IPS-18a (cell line): ENCODE measurements around the gene NCCRP1.

ENCODE experiments used
- H3K27ac ChIP-seq: one replicate; pipeline ENCODE4 v1.5.1; 2013; ENCODE audit warnings: low read length
- H3K27me3 ChIP-seq: one replicate; pipeline ENCODE4 v1.6.1; 2013; ENCODE audit warnings: mild to moderate bottlenecking, low read length; ENCODE audit not compliant: control insufficient read depth, insufficient read depth
- H3K36me3 ChIP-seq: one replicate; pipeline ENCODE4 v1.6.1; 2013; ENCODE audit warnings: low read depth, low read length; ENCODE audit not compliant: control insufficient read depth
- H3K4me1 ChIP-seq: one replicate; pipeline ENCODE4 v1.6.1; 2013; ENCODE audit warnings: low read depth, low read length; ENCODE audit not compliant: control insufficient read depth
- H3K4me3 ChIP-seq: one replicate; pipeline ENCODE4 v1.5.1; 2013; ENCODE audit warnings: low read length
- H3K9ac ChIP-seq: one replicate; pipeline ENCODE4 v1.6.1; 2013; ENCODE audit warnings: mild to moderate bottlenecking, low read length, moderate library complexity
- H3K9me3 ChIP-seq: one replicate; pipeline ENCODE4 v1.6.1; 2013; ENCODE audit warnings: low read depth, low read length; ENCODE audit not compliant: control insufficient read depth

Gene NCCRP1

DNA sequence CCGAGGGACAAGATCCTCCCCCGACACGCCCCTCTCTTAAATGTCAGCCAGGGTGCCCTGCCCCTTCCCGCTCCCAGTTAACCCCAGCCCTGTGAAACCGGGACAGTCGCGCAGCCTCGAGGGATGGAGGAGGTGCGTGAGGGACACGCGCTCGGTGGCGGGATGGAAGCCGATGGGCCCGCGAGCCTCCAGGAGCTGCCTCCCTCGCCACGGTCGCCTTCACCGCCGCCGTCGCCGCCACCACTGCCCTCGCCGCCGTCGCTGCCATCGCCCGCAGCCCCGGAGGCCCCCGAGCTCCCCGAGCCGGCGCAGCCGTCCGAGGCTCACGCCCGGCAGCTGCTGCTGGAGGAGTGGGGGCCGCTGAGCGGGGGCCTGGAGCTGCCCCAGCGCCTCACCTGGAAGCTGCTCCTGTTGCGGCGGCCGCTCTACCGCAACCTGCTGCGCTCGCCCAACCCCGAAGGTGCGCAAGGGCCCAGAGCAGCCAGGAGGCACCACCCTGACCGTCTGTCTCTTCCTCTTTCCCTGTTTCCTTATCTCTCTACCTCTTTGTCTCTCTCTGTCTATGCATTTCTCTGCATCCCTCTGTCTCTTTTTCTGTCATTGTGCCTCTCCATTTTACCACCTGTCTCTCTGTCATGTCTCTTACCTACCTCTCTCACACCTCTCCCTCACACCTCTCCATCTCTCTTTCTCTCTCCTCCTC, at the start of gene NCCRP1:
TSS of gene NCCRP1 (plus strand) at position 105 of the 703 bp plus-strand sequence. CDS start at position 124, 19 bp downstream.
- H3K9me3 ChIP-seq: no peaks in the 10 kb centered on the region
- no peaks in the 10 kb centered on the region for H3K36me3 ChIP-seq
- no peaks in the 10 kb centered on the region for H3K4me1 ChIP-seq
- H3K27me3 ChIP-seq: peaks cover 41% of the 10 kb centered on the region
- no peak within 1 kb of the TSS for H3K27ac ChIP-seq
- no peak within 1 kb of the TSS for H3K9ac ChIP-seq
- peak within 1 kb of the TSS; percentile 35 for H3K4me3 ChIP-seq

- H3K9me3 ChIP-seq: no peaks in the 10 kb centered on the region
- H3K4me3 ChIP-seq: peak overlapping the region; percentile 4
- H3K27ac ChIP-seq: no peak overlapping the region
- H3K27me3 ChIP-seq: no peaks in the 10 kb centered on the region
- H3K4me1 ChIP-seq: peaks cover 32% of the 10 kb centered on the region
- no peaks in the 10 kb centered on the region for H3K36me3 ChIP-seq
- no peak overlapping the region for H3K9ac ChIP-seq
Observed at GRCh38 chr19:39147480-39147879, 49.3 kb upstream of the NCCRP1 start.

GRCh38 chr19:39148939-39149529, 47.7 kb upstream of the NCCRP1 start:
- no peak overlapping the region for H3K4me3 ChIP-seq
- no peaks in the 10 kb centered on the region for H3K9me3 ChIP-seq
- peaks cover 34% of the 10 kb centered on the region for H3K4me1 ChIP-seq
- no peaks in the 10 kb centered on the region for H3K27me3 ChIP-seq
- H3K36me3 ChIP-seq: no peaks in the 10 kb centered on the region
- no peak overlapping the region for H3K9ac ChIP-seq
- no peak overlapping the region for H3K27ac ChIP-seq

DNA sequence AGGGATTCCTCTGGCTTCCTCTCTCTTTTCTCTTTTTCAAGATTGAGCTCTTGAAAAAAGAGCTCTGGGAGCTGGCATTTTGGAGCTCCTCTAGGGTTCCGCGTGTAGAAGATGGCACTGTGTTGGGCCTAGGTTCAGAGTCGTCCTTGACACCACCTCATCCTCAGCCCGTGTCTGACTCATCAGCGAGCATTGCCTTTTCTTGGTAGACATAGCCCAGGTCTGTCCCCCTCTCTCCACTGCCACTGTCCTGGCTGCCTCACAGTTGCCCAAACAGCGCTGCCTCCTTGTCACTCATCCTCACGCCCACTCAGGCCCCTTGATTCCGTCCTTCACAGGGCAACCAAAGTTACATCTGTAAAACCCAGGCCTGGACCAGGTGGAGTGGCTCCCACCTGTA, 46.5 kb upstream of the NCCRP1 start:
- no peaks in the 10 kb centered on the region for H3K9me3 ChIP-seq
- no peaks in the 10 kb centered on the region for H3K36me3 ChIP-seq
- no peak overlapping the region for H3K9ac ChIP-seq
- no peak overlapping the region for H3K4me3 ChIP-seq
- H3K27me3 ChIP-seq: no peaks in the 10 kb centered on the region
- H3K27ac ChIP-seq: no peak overlapping the region
- H3K4me1 ChIP-seq: peaks cover 35% of the 10 kb centered on the region

DNA sequence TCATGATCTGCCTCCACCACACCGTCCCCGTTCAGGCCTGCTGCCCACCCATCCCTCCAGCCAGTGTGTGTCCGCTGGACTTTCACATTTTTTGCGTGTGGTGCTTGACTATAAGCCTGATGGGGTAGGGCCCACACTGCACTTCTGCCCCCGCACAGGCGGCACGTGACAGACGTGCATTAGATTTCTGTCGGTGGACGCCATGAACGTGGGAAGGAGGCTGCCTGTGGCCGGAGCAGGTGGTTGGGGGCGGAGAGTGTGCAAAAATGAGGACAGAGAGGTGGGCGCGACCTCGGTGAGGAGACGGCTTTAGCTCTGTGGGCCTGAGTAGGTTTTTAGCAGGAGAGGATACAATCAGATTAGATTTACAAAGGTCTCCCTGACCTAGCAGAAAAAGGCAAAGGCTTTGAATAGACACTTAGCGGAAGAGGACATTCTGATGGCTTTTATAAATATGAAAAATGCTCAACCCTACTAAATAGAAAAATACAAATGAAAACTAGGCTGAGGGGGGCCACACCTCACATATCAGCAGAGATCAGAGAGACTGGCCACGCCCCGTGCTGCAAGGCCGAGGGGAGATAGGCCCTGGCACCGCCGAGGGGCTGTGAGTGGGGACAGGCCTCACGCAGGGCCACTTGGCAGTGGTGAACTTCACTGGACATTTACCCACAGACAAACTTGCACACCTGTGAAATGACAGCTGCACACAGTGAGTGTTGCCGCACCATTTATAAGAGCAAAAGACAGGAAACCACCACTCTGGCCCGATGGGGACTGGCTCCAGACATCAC, 45.8 kb upstream of the NCCRP1 start:
- Histone ChIP-seq H3K27me3 (no peaks in the 10 kb centered on the region), H3K4me3 (no peak overlapping the region), H3K9ac (no peak overlapping the region), H3K4me1 (peaks cover 34% of the 10 kb centered on the region), H3K27ac (no peak overlapping the region), H3K9me3 (no peaks in the 10 kb centered on the region), H3K36me3 (no peaks in the 10 kb centered on the region)

DNA sequence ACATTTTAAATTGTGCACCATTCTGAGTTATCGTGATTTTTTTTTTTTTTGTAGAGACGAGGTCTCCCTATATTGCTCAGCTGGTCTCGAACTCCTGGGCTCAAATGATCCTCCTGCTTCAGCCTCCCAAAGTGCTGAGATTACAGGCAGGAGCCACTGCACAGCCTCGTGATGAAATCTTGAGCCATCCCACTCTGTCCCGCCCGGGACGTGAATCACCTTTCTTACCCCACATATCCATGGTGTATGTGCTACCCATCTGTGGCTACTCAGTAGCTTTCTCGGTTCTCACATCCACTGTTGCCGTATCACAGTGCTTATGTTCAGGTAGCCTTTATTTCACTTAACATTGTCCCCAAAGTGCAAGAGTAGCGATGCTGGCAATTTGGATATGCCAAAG, 44.7 kb upstream of the NCCRP1 start:
- no peaks in the 10 kb centered on the region for H3K27me3 ChIP-seq
- no peak overlapping the region for H3K27ac ChIP-seq
- H3K9me3 ChIP-seq: no peaks in the 10 kb centered on the region
- H3K4me1 ChIP-seq: peaks cover 24% of the 10 kb centered on the region
- no peak overlapping the region for H3K9ac ChIP-seq
- no peak overlapping the region for H3K4me3 ChIP-seq
- H3K36me3 ChIP-seq: no peaks in the 10 kb centered on the region

GRCh38 chr19:39154100-39154628, 42.6 kb upstream of the NCCRP1 start:
- Histone ChIP-seq H3K27ac (no peak overlapping the region), H3K9ac (no peak overlapping the region), H3K4me1 (peaks cover 19% of the 10 kb centered on the region), H3K4me3 (no peak overlapping the region), H3K36me3 (peaks cover 4% of the 10 kb centered on the region), H3K9me3 (no peaks in the 10 kb centered on the region), H3K27me3 (no peaks in the 10 kb centered on the region)

- no peaks in the 10 kb centered on the region for H3K9me3 ChIP-seq
- H3K4me1 ChIP-seq: peaks cover 19% of the 10 kb centered on the region
- H3K27me3 ChIP-seq: no peaks in the 10 kb centered on the region
- no peak overlapping the region for H3K4me3 ChIP-seq
- H3K9ac ChIP-seq: no peak overlapping the region
- peaks cover 4% of the 10 kb centered on the region for H3K36me3 ChIP-seq
- no peak overlapping the region for H3K27ac ChIP-seq
Observed at GRCh38 chr19:39154629-39155100, 42.1 kb upstream of the NCCRP1 start.

- no peaks in the 10 kb centered on the region for H3K27me3 ChIP-seq
- peaks cover 4% of the 10 kb centered on the region for H3K36me3 ChIP-seq
- H3K4me3 ChIP-seq: no peak overlapping the region
- H3K9ac ChIP-seq: no peak overlapping the region
- H3K4me1 ChIP-seq: peaks cover 19% of the 10 kb centered on the region
- no peak overlapping the region for H3K27ac ChIP-seq
- H3K9me3 ChIP-seq: no peaks in the 10 kb centered on the region
Observed at GRCh38 chr19:39155114-39155700, 41.6 kb upstream of the NCCRP1 start.

DNA sequence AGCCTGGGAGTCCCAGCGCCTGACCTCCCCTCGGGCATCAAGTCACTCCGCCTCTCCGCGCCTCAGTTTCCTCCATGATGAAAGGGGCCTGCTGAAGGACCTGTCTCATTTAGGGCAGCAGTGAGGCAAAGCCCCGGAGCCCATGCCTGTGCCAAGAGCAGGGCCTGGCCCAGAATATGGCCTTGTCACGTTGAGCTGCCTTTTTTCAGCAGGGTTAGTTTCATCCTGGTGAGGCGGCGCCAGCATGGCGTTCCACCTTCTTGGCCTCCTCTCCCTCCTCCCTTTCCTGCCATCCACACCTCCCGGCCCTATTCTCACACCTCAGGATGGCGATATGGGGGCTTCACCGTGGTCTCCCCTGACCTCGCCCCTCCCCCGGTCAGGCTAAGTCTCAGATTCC, 41.0 kb upstream of the NCCRP1 start:
- Histone ChIP-seq H3K27ac (no peak overlapping the region), H3K9ac (no peak overlapping the region), H3K4me1 (peaks cover 19% of the 10 kb centered on the region), H3K27me3 (no peaks in the 10 kb centered on the region), H3K4me3 (no peak overlapping the region), H3K36me3 (peaks cover 4% of the 10 kb centered on the region), H3K9me3 (no peaks in the 10 kb centered on the region)
